HG03442 (cell line): Measurements from ENCODE around the gene KCTD15.

Experiments used
- ATAC-seq: cut with Tn5 transposase; IDR thresholded peaks from one replicate; pipeline ENCODE4 v1.9.1; 2021; ENCODE audit warnings: mild to moderate bottlenecking, moderate library complexity; ENCODE audit not compliant: unreplicated experiment

KCTD15 gene

DNA sequence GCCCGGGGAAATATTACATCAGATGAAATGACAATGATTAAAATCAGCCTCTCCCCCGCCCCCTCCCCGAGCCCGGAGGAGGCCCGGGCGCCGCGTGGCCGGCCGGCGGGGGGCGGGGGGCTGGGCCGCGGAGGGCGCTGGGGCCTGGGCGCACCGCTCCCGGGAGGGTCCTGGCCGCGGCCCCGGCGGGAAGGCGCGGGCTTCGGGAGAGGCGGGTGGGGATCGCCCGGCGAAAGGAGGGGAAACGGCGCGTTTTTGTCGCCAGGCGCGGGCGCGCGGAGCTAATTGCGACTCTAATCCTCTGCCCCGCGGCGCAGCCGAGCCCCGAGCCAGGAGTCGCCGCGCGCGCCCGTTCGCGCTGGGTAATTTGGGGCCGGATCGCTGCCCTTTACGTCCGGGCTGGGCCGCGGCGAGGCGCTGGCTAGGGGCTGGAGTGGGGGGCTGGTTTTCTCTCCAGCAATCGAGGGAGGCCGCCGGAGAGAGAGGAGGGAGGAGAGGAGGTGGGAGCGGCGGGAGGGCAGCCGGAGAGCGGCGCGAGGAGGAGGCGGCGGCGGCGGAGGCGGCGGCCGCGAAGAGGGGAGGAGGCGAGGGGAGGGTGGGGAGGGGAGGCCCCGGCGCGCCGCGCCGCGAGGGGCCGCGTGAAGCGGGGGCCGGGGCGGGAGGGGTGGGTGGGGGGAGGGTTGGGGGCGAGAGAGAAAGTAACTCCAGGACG is at the start of gene KCTD15:
KCTD15 (plus strand) TSS at position 707 of the 712 bp plus-strand sequence. CDS start 3,585 bp downstream, outside the sequence.
- no peak for ATAC-seq

DNA sequence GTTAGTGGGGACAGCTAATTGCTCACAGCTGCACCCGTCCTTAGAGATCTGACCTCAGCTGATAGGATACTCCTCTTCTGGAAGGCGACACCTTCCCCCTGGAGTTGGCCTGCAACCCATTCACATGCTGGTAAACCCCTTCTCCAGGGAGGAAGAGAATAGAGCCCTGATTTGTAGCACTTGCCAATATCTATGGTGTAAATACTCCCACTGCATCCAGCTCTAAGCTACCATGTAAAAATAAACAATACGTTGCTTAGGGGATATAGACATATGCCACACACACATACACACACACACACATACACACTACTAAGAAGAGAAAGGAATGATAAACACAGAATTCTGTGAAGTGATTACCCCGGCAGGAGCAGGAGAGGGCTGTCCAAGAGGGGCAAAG is 49.4 kb upstream of the KCTD15 start:
- no peak for ATAC-seq

DNA sequence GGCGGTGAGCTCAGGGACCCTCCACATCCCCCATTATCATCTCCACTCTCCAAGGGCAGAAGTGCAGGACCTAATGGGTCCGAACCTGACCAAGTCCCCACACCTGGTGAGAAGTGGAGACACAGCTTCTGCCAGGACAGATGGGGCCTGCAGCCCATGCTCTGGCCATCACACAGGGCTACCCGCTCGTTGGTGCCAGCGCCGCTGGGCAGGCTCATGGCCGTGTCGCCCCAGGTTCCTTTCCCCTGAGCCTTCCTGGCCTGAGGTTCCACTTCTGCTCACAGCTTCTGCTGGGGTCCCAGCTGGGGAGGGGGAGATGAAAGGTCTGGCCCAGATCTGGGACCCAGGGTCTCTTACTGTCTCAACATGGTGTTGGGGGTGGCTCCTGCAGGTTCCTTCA is 48.4 kb upstream of the KCTD15 start:
- ATAC-seq, result no peak

DNA sequence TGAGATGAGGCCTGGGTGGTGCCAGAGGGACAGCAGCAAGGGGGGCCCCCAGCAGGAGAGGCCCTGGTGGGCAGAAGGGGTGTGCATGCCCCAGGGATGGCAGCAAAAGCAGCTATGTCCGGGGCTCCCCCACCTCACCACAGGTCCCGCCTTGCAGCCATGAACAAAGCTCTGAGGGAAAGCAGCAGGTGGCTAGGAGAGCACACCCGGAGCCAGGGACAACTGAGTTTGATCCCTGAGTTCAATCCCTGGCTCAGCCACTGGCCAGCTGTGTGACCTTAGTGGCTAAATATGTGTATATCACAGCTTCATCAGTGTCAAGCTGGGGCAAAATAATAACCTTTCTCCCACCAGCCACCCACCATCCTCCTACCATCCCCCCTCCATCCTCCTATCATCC is 47.7 kb upstream of the KCTD15 start:
- ATAC-seq, result no peak

DNA sequence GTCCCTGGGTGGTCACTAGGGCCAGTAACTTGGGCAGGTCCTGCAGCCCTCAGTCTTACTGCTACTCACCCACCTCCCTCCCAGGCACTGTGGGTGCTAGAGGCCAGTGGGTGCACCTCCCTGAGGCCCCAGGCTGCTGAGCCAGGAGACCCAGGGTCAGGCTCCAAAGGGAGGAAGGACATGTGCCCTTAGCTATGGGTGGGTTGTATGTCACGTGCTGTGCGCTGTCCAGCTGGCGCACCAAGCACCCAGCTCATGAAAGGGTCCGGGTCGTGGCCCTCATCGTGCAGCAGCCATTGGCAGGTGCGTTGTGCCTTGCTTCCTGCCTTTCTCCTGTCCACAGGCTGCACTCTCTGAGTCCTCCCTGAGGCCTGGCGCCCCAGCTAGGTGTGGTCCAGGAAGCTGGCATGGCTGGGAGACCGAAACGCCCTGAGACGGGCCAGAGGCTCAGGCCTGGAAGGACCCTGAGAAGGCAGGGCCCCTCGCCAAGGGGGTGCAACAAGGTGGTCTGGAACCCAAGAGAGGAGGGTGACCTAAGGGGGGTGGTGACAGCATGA is 47.0 kb upstream of the KCTD15 start:
- no peak for ATAC-seq

GRCh38 chr19:33750587-33751435 is 45.9 kb upstream of the KCTD15 start:
- ATAC-seq, result no peak

DNA sequence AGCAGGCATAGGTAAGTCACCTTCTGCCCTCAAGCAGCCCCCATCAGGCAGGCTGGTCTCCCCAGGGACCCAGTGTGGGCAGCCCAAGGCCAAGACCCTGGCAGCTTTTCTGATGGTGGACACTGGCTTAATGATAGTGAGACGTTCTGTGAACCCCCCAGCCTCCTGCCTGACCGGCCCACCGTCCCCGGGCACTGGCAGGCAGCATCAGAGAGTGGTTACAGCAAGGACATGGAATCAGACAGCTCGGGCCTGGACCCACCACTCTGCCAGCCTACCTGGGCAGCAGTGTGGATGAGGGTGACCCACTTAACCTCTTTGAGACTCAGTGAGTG is 45.3 kb upstream of the KCTD15 start:
- ATAC-seq, result no peak

- ATAC-seq, result no peak
Observed at GRCh38 chr19:33752018-33752800, 44.5 kb upstream of the KCTD15 start.

GRCh38 chr19:33752945-33753344 is 43.7 kb upstream of the KCTD15 start:
- ATAC-seq, result no peak

DNA sequence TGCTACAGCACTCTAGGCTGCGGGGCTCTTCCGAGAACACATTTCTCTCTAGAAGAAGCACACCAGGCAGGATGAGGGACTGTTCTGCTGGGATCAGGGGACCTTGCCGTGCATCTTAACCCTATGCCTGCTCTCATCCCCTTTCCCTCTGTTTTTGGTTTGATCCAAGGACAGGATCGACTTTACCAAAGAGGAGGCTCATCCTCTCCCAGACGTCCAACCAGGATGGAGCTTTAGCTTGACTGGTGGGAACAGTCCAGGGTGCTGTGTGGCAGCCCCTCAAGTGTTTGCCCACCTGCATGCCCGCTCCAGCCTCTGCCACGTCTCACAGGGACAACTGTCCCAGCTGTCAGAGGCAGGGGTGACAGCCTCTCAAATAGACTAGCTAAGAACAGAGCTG is 42.3 kb upstream of the KCTD15 start:
- no peak for ATAC-seq

GRCh38 chr19:33755099-33756035 is 41.3 kb upstream of the KCTD15 start:
- ATAC-seq, result no peak

GRCh38 chr19:33756177-33756576 is 40.5 kb upstream of the KCTD15 start:
- no peak for ATAC-seq

- no peak for ATAC-seq
Observed at GRCh38 chr19:33758541-33759013, 38.1 kb upstream of the KCTD15 start.

- no peak for ATAC-seq
Observed at GRCh38 chr19:33759356-33759755, 37.3 kb upstream of the KCTD15 start.

DNA sequence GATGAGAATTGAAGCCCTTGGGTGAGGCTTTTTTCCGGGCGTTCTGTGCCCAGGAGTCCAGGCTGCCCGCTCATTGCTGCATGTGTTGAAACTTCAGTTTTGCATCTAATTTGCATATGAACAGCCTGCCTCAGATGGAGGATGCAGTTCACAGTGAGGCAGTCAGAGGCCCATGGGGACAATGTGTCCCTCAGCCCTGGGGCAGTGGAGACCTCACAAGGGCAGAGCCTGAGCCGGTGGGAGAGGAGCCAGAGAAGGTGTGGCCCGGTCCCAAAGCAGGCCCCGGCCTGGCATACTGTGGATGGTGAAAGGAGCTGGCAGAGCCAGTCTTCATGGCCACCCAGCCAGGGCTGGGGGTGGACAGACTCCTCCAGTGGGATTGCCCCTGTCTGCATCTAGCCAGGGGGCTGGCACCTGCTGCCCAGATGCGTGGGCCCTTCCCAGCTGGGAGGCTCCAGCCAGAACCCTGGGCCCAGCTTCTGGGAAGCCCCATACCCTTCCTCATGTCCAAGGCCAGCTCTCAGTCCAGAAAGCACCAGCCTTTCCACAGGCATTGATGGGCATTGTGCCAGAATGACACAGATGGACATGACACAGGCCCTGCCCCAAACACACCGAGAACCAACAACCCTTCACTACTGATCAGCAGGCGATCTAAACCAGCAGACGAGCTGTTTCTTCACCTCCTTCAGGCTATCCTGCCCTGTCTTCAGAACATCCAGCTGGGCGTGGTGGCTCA is 32.9 kb upstream of the KCTD15 start:
- no peak for ATAC-seq

GRCh38 chr19:33766623-33767022 is 30.0 kb upstream of the KCTD15 start:
- ATAC-seq, result no peak

DNA sequence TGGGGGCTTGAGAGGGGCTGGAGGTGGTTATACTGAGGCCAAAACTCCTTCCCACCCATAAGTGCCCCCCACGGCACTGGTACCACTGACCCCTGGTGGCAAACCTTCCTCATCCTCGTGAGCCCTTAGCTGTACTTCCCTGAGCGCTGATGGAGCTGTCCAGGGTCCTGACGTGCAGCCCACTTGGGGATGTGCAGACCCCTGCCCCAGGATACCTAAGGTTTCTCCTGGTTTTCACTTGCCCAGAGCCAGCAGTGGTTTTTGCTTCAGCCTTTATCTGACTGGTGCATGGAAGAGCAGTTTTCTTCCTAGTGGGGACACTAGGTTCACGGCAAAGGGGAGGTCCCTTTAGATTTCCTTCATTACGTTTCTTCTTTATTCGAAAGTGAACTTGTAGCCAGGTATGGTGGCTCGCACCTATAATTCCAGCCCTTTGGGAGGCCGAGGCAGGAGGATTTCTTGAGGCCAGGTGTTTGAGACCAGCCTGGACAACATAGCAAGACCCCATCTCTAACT is 28.7 kb upstream of the KCTD15 start:
- no peak for ATAC-seq

DNA sequence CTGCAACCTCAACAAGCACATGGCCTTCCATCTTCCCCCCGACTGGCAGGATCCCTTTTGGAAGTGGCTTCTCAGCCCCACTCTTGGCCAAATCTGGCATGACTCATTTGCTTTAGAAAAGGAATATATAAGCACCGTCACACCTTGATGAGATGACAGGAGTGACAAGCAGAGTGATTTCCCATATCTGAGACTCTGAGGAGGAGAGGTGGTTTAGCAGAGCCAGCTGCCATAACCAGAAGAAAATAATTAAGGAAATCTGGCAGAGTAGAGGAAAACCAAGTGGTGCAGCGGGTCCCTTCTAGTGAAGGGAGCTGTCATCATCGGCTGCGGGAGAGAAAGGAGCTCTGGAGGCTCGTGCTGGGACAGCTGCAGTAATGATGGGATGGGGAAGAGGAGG is 27.5 kb upstream of the KCTD15 start:
- ATAC-seq, result no peak

DNA sequence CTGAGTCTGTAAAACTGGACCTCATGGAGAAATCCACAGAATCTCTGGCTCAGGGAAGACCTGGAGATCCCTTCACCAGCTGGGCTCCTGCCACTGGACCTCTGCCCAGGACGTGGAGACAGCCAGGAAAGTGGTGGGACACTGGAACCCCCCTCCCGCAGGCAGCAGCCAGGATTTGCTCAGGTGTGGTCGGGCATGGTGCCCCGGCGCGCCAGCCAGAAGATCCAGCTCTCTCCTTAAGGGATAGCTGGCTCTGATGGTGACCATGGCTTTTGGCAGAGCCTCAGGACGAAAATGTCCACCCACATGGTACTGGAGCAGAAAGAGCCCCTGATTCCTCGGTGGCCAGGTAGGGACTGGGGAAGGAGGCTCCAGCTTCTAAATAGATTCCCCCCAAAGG is 26.6 kb upstream of the KCTD15 start:
- ATAC-seq, result no peak
